Dendritic cell treated with granulocyte-macrophage colony-stimulating factor and Interleukin-4, amounts not matched to agents 40 ng/mL and 50 ng/mL, for 4 days (primary cell): Measurements from ENCODE around the gene MOB3A.
A peak's percentile ranks its signal among the peaks of the same experiment; 100 is the strongest.
"Not testable (repeated sequence)": the region's sequence is repeated elsewhere in the genome, so short reads cannot be mapped to it uniquely, and the experiment has no call there.

Experiments
- H3K27ac Mint-ChIP-seq: one replicate; pipeline ENCODE4 v1.8.0; 2022; ENCODE audit warnings: mild to moderate bottlenecking, mixed read lengths
- H3K27me3 Mint-ChIP-seq: one replicate; pipeline ENCODE4 v1.8.0; 2022; ENCODE audit warnings: mild to moderate bottlenecking, mixed read lengths
- H3K36me3 Mint-ChIP-seq: one replicate; pipeline ENCODE4 v1.8.0; 2022; ENCODE audit warnings: low read depth, mixed read lengths
- H3K4me1 Mint-ChIP-seq: one replicate; pipeline ENCODE4 v1.8.0; 2022; ENCODE audit warnings: low read depth, mixed read lengths
- H3K4me3 Mint-ChIP-seq: one replicate; pipeline ENCODE4 v1.8.0; 2022; ENCODE audit warnings: mild to moderate bottlenecking, moderate library complexity, mixed read lengths
- H3K9me3 Mint-ChIP-seq: one replicate; pipeline ENCODE4 v1.8.0; 2022; ENCODE audit warnings: mixed read lengths
- intact Hi-C: fragments of 100-400 bp; cut with micrococcal nuclease; formaldehyde crosslinking; loops from one replicate; pipeline ENCODE4 v1.15.0; 2022

MOB3A gene

DNA sequence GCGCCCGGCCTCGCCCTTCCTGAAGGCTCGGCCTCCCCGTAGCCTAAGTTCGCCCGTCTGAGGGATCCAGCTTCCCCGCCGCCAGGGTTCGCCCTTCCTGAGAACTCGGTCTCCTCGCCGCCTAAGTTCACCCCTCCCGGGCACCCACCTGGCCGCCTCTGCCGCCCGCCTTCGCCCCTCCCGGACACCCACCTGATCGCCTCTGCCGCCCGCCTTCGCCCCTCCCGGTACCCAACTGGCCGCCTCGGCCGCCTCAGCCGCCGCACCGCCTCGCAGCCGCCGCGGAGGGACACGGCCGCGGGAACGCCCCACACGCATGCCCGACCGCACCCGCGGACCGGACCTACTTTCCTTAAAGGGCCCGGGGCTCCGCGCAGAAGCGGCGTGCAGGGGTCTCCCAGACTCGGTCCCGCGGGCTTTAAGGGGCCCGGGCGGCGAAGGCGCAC, at the start of gene MOB3A:
TSS of gene MOB3A (minus strand) at position 293 of the 446 bp plus-strand sequence. CDS start 17,766 bp downstream, outside the sequence.
- intact Hi-C loops, result loop anchor here (2.0 kb wide), 1 partner anchor 13 kb away; no protein-coding TSS in a partner anchor
- Mint-ChIP-seq H3K4me3 (peak within 1 kb of the TSS; percentile 99), H3K27me3 (no peaks in the 10 kb centered on the region), H3K27ac (peak within 1 kb of the TSS; percentile 100), H3K36me3 (peaks cover 70% of the 10 kb centered on the region), H3K9me3 (no peaks in the 10 kb centered on the region), H3K4me1 (peaks cover 58% of the 10 kb centered on the region)

DNA sequence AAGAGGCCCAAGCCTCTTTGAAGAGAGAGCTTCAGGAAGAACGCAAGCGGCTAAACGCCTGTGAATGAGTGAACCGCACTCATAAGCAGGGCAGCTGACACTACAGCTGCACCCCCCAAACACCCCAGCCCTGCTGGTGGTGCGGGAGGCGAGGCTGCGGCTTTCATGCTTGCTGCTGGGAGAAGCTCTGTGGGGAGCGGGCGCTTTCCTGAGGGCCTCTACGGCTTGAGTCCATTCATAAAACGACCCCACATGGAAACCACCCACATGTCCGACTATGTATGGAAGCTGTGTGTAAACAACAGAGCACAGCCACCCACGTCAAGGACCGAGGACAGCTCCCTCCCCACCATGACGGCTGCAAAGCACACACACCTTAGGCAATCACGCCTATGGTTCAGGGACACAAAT, 49.7 kb upstream of the MOB3A start:
- peaks cover 49% of the 10 kb centered on the region for H3K4me1 Mint-ChIP-seq
- peaks cover 85% of the 10 kb centered on the region for H3K36me3 Mint-ChIP-seq
- H3K27ac Mint-ChIP-seq, result no peak overlapping the region
- no peaks in the 10 kb centered on the region for H3K27me3 Mint-ChIP-seq
- intact Hi-C loops, result no loop called here
- no peak overlapping the region for H3K4me3 Mint-ChIP-seq
- no peaks in the 10 kb centered on the region for H3K9me3 Mint-ChIP-seq

DNA sequence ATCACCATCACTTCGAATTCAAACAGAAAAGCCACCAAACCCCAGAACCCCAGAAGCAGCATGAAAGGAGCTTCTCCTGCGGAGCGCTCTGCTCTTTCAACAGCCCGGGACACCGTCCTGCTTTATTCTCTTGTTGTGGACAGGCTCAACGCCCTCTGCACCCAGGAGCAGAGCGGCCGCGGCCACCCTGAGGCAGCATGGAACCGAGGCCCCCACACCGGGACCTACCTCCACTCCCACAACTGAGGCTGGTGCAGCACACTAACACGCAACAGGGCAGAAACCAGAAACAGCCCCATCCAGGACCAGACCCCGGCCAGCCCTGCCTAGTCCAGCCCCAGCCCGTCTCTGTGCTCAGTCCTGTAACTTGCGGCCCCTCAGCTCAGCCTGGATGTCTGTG, 48.1 kb upstream of the MOB3A start:
- Mint-ChIP-seq H3K27me3 (no peaks in the 10 kb centered on the region), H3K9me3 (no peaks in the 10 kb centered on the region), H3K4me1 (peaks cover 35% of the 10 kb centered on the region), H3K4me3 (no peak overlapping the region), H3K36me3 (peaks cover 85% of the 10 kb centered on the region), H3K27ac (no peak overlapping the region)
- intact Hi-C loops, result no loop called here

DNA sequence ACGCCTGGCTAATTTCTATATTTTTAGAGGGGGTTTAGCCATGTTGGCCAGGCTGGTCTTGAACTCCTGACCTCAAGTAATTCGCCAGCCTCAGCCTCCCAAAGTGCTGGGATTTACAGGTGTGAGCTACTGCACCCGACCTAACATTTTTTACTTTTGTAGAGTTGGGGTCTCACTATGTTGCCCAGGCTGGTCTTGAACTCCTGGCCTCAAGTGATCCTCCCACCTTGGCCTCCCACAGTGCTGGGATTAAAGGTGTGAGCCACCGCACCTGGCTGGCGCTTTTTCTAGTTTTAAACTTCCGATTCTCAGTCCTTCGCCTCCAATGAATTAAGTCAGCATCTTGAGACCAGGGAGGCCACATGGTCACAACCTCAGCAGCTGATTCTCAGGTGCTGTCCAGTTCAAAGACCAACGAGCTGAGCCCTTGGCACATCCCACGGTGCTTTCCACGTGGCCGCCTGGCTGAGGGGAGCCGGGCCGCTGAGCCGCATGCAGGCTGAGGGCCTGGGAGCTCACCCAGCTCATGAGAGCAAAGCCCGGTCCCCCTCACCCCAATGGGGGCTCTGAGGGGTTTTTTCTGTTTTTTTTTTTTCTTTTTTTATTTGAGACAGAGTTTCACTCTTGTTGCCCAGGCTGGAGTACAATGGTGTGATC, 46.2 kb upstream of the MOB3A start:
- Mint-ChIP-seq H3K4me3 (no peak overlapping the region), H3K27ac (no peak overlapping the region), H3K36me3 (peaks cover 87% of the 10 kb centered on the region), H3K27me3 (no peaks in the 10 kb centered on the region), H3K9me3 (no peaks in the 10 kb centered on the region), H3K4me1 (peaks cover 16% of the 10 kb centered on the region)
- intact Hi-C loops, result no loop called here

DNA sequence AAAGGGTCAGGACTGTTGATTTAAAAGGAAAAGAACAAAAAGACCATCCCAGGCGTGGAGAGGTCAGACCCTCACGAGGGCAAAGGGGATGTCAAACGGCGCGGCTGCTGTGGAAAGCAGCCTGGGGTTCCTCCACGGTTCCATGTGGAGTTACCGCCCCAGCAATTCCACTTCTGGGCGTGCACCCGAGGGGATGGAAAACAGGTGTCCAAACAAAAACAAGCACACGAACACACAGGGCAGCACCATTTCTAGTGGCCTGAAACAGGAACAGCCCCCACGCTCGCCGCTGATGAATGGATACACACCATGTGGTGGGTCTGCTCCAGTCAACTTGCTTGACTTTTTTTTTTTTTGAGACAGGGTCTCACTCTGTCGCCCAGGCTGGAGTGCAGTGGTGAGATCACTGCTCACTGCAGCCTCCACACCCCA, 44.0 kb upstream of the MOB3A start:
- Mint-ChIP-seq H3K36me3 (peaks cover 87% of the 10 kb centered on the region), H3K27ac (no peak overlapping the region), H3K27me3 (no peaks in the 10 kb centered on the region), H3K4me1 (peaks cover 9% of the 10 kb centered on the region), H3K9me3 (no peaks in the 10 kb centered on the region), H3K4me3 (no peak overlapping the region)
- intact Hi-C loops, result no loop called here

DNA sequence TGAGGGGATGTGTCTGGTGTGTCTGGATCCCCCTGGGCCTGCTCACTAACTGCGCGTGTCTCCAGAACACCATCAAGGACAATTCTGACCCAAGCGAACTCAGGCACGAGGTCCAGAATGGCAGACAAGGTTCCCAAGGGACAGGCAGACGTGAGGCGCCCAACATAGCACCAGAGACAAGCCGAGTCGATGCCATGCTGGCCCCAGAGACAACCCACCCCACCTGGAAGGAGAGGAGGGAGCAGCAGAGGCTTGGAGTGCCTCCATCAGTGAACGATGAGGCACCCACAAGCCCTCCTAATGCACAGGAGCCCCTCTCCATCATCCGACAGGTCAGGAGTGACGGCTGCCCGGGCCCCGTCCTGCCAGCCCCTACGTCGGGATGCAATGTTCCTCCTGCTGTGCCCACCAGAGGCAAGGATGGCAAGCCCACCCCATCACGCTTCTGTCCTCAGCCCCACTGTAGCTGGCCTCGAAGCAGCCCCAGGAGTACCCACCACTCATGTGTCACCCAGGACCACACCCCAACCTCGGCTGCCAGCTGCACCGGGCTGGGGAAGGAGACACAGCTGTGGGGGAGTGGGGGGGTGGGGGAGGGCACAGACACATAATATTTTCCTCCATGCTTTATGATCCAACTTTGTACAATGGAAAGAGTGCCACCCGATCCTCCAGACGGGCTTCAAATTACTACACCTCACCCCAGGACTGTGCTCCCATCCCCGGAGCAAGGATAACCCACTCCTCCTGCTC, 43.4 kb upstream of the MOB3A start:
- peaks cover 82% of the 10 kb centered on the region for H3K36me3 Mint-ChIP-seq
- intact Hi-C loops, result no loop called here
- no peak overlapping the region for H3K4me3 Mint-ChIP-seq
- H3K9me3 Mint-ChIP-seq, result no peaks in the 10 kb centered on the region
- H3K27me3 Mint-ChIP-seq, result no peaks in the 10 kb centered on the region
- no peak overlapping the region for H3K27ac Mint-ChIP-seq
- peaks cover 4% of the 10 kb centered on the region for H3K4me1 Mint-ChIP-seq

DNA sequence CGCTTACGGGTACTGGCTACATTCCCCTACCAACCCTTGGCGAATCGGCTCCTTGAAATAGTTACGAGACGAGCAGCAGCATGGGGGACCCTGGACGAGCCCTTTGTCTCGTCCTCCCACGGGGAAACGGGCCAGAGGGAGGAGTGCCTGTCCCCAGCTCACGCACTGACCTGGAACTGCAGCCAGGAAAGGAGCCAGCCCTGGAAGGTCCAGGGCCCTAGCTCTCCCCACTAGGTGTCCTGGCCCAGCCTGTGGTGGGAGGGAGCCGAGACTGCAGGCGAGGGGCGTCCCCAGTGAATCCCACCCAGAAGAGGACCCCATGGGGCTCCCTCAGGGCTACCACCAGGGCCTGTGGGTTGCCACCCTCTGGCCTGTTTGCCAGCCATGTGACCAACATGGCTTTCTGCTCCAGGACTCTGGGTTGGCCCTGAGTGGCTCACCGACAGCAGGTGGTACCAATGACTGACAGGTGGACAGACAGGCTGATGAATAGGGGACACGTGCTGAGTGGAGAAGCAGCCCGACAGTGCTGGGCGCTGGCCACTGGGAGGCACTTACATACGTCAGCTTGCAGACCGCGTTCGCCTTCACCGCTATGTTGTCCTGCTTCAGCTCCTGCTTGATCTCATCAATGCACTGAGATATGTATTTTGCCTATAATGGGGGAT, 42.1 kb upstream of the MOB3A start:
- Mint-ChIP-seq H3K4me3 (no peak overlapping the region), H3K27ac (no peak overlapping the region), H3K27me3 (no peaks in the 10 kb centered on the region), H3K9me3 (no peaks in the 10 kb centered on the region), H3K36me3 (peaks cover 81% of the 10 kb centered on the region), H3K4me1 (peaks cover 4% of the 10 kb centered on the region)
- intact Hi-C loops, result no loop called here

DNA sequence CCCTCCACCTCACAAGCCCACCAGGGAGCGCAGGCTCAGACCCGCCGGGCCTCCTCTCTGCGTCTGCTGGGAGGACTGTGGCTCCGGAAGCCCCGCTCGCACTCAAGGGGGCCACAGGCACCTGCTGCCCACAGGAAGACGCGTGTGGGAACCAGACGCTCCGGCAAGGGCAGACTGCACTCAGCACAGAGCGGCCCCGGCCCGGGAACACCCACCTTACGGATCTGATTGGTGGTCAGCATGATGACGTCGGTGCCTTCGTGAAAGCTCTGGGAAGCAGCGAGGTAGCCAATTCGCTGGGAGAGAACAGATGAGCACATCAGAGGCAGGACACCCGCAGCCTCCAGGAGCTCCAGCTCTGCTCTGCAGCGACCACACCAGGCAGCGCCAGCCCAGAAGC, 40.7 kb upstream of the MOB3A start:
- Mint-ChIP-seq H3K4me1 (no peaks in the 10 kb centered on the region), H3K9me3 (no peaks in the 10 kb centered on the region), H3K27me3 (no peaks in the 10 kb centered on the region), H3K36me3 (peaks cover 85% of the 10 kb centered on the region), H3K27ac (no peak overlapping the region), H3K4me3 (no peak overlapping the region)
- intact Hi-C loops, result no loop called here

DNA sequence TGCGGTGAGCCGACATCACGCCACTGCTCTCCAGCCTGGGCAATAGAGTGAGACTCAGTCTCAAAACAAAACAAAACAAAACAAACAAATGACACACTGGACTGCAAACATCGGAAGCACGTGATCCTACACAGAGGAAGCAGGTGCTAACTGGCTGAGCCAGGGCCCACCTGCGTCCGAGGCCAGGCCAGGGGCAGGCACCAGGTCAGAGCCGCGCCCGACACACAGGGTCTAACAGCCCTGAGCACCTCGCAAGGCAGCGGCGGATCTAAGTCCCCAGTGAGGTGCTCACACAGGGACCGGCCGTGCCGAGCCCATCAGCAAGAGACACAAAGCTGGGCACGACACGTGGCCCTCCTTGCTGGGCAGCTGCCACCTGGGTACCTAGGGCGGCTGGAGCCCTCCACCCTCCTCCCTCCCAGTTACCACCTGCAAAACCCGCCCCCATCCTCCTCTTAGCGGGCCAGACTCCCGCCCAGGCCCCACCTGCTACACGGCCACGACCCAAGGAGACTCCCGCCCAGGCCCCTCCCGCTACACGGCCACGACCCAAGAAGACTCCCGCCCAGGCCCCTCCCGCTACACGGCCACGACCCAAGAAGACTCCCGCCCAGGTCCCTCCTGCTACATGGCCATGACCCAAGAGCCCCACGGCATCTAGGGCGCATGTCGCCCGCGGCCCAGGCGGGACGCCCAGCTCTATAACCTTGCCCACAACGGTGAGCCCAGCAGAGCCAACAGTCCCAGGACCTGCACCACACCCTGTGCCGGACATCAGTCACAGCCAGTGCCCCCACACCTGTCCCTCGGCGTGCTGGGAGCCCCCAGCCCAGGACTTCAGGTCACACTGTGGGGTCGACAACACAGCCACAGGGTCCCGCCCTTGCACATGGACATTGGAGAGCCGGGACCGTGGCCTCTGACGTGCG, 39.6 kb upstream of the MOB3A start:
- Mint-ChIP-seq H3K4me1 (no peaks in the 10 kb centered on the region), H3K4me3 (no peak overlapping the region), H3K9me3 (no peaks in the 10 kb centered on the region), H3K27me3 (no peaks in the 10 kb centered on the region), H3K36me3 (peaks cover 94% of the 10 kb centered on the region), H3K27ac (no peak overlapping the region)
- intact Hi-C loops, result no loop called here

DNA sequence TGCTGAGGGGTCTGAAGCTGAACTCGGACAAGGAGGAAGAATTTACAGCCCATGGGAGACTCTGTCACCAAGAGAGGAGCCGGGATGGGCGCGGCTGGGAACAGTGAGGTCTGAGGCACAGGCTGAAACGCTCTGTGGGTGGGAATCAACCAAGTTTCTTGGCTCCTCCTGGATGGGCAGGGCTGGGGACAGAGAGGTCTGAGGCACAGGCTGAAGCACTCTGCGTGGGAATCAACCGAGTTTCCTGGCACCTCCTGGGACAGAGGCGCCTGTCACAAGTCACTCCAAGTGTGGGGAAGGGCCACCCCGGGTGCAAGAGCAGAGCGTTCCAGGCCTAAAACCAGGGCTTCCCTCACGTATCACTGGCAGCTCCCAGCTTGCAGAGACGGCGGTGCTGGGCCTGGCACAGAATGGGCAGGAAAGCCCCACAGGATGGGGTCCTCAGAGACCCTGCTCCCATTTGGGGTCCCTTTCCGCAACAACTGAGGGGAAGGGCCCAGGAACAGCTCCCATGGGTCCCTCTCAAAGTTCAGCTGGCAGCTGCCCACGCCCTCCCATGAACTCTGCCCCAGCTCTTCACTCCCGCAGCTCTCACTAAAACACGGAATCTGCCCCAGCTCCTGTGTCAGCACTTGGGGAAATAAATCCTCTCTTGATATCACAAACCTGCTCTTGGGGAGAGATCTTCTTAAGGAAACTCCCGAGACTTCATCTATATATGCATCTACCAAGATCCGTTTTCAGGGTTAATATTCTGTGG, 36.8 kb upstream of the MOB3A start:
- H3K4me1 Mint-ChIP-seq, result no peaks in the 10 kb centered on the region
- H3K36me3 Mint-ChIP-seq, result peaks cover 92% of the 10 kb centered on the region
- H3K27me3 Mint-ChIP-seq, result no peaks in the 10 kb centered on the region
- H3K4me3 Mint-ChIP-seq, result no peak overlapping the region
- no peaks in the 10 kb centered on the region for H3K9me3 Mint-ChIP-seq
- intact Hi-C loops, result no loop called here
- no peak overlapping the region for H3K27ac Mint-ChIP-seq

DNA sequence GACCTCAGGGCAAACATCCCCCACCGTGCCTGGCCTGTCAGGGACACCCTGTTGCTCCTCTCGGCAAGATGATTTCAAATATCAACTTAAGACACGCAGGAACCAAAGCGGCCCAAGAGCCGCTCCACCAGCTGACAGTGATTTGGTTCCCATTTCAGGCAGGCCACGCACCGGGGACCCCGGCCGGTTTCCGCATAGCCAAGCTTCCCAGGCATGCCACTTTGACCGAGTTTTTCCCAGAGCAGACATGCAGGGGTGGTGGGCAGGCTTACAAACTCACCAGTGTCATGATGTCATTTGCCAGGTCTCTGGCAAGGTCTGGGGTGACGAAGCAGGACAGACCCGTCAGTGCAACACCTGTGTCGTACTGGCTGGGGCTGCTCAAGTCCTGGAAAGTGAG, 36.1 kb upstream of the MOB3A start:
- H3K4me3 Mint-ChIP-seq, result no peak overlapping the region
- intact Hi-C loops, result no loop called here
- H3K27ac Mint-ChIP-seq, result no peak overlapping the region
- no peaks in the 10 kb centered on the region for H3K9me3 Mint-ChIP-seq
- no peaks in the 10 kb centered on the region for H3K4me1 Mint-ChIP-seq
- H3K36me3 Mint-ChIP-seq, result peaks cover 92% of the 10 kb centered on the region
- no peaks in the 10 kb centered on the region for H3K27me3 Mint-ChIP-seq

DNA sequence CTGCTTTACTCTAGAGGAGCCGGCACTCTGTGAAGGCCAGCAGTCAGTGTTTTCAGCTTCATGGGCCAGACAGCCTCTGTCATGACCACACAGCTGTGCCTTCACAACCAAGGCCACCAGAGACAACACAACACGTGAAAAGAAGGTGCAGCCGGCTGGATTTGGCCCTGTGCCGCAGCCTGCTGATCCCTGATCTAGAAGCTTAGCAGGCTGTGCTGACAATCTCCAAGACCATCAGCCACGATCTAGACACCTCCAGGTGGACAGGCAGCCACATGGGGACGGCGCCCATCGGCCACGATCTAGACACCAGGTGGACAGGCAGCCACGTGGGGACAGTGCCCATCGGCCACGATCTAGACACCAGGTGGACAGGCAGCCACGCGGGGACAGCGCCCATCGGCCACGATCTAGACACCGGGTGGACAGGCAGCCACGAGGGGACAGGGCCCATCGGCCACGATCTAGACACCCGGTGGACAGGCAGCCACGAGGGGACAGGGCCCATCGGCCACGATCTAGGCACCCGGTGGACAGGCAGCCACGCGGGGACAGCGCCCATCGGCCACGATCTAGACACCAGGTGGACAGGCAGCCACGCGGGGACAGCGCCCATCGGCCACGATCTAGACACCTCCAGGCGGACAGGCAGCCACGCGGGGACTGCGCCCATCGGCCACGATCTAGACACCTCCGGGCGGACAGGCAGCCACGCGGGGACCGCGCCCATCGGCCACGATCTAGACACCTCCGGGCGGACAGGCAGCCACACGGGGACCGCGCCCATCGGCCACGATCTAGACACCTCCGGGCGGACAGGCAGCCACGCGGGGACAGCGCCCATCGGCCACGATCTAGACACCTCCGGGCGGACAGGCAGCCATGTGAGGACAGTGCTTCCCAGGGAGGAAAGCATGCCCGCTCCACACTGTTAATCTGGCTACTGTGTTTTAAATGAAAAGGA, 35.2 kb upstream of the MOB3A start:
- H3K27ac Mint-ChIP-seq, H3K27me3 Mint-ChIP-seq, intact Hi-C loops, H3K4me3 Mint-ChIP-seq, H3K4me1 Mint-ChIP-seq, H3K9me3 Mint-ChIP-seq: not testable (repeated sequence)
- H3K36me3 Mint-ChIP-seq, result peaks cover 92% of the 10 kb centered on the region
